GM12878 (cell line): Measurements from ENCODE around the gene ZNF280C. TPM values are rescaled to one million over a fixed set of nuclear protein-coding genes. Genes with fewer than 3 reads are reported as not detected.
"Not testable (repeated sequence)": the region's sequence is repeated elsewhere in the genome, so short reads cannot be mapped to it uniquely, and the experiment has no call there.

Experiments used
- ATAC-seq: fragments of 200-7000 bp; cut with Tn5 transposase; 3 replicates; pipeline ENCODE4 v1.9.1; 2020; ENCODE audit warnings: mild to moderate bottlenecking, moderate library complexity
- BruUV-seq: library from RNA; stranded (reverse); fragments of 400-500 nt; replicated peaks from 2 replicates; lab custom pipeline; 2021; lab: Mats Ljungman, UMichigan
- CTCF ChIA-PET: fragments of 300-600 bp; sonication (Branson Sonifier 250); formaldehyde crosslinking; extraction: SDS; loops from one replicate; lab custom pipeline; 2021; ENCODE audit warnings: inconsistent platforms; lab: Yijun Ruan, JAX
- POLR2A ChIA-PET: fragments of 350-600 bp; formaldehyde crosslinking; extraction: SDS; loops from one replicate; lab custom pipeline; 2021; ENCODE audit warnings: inconsistent platforms; lab: Charles Lee
- RAD21 ChIA-PET: fragments of 300-600 bp; sonication (Branson Sonifier 250); formaldehyde crosslinking; loops from one replicate; lab custom pipeline; 2023; ENCODE audit warnings: antibody characterized with exemption; ENCODE audit not compliant: unreplicated experiment; lab: Charles Lee
- SMC1A ChIA-PET: fragments of 300-600 bp; sonication (Branson Sonifier 250); formaldehyde crosslinking; loops from one replicate; lab custom pipeline; 2023; ENCODE audit not compliant: unreplicated experiment, uncharacterized antibody; lab: Charles Lee
- DNase-seq: peaks from one replicate; pipeline ENCODE4 v3.0.0-alpha.2; 2011; ENCODE audit warnings: low read depth, low spot score
- FAIRE-seq: peaks from 3 replicates; lab custom pipeline; 2011; peaks lifted over from hg19 to GRCh38; lab: Jason Lieb, UNC
- H2AFZ ChIP-seq: 2 replicates; pipeline ENCODE4 v1.6.0; 2011; ENCODE audit warnings: low read depth, low read length, control low read depth; ENCODE audit not compliant: control insufficient read depth
- H3K27ac ChIP-seq: 2 replicates; pipeline ENCODE4 v1.5.1; 2011; ENCODE audit warnings: control low read depth; ENCODE audit not compliant: control insufficient read depth, insufficient read depth
- H3K27me3 ChIP-seq, 2 experiments: replicated peaks in 1 of 2; 2 replicates each; pipeline versions ENCODE4 v1.6.0 to v1.6.1; 2011; ENCODE audit warnings: low read length in 1 of 2; ENCODE audit not compliant: control insufficient read depth in 2 of 2, insufficient read depth in 2 of 2
- H3K36me3 ChIP-seq, 2 experiments: 2 replicates each; pipeline ENCODE4 v1.5.1; 2011; ENCODE audit warnings: low read length in 1 of 2; ENCODE audit not compliant: control insufficient read depth in 2 of 2, insufficient read depth in 2 of 2
- H3K4me1 ChIP-seq: 2 replicates; pipeline ENCODE4 v1.6.1; 2011; ENCODE audit warnings: mild to moderate bottlenecking, low read length, moderate library complexity, mixed read lengths; ENCODE audit not compliant: control insufficient read depth, insufficient read depth
- H3K4me2 ChIP-seq: 2 replicates; pipeline ENCODE4 v1.6.0; 2011; ENCODE audit warnings: control low read depth; ENCODE audit not compliant: control insufficient read depth, insufficient read depth
- H3K4me3 ChIP-seq: fragments of 200-600 bp; sonication (generic); 2 replicates; pipeline ENCODE4 v1.5.1; 2016
- H3K79me2 ChIP-seq: 2 replicates; pipeline ENCODE4 v1.6.0; 2011; ENCODE audit warnings: low read length; ENCODE audit not compliant: control insufficient read depth, insufficient read depth
- H3K9ac ChIP-seq: 2 replicates; pipeline ENCODE4 v1.8.0; 2011; ENCODE audit warnings: low read length, control low read depth, mixed read lengths; ENCODE audit not compliant: control insufficient read depth, insufficient read depth
- H3K9me3 ChIP-seq: replicated peaks from 3 replicates; pipeline ENCODE4 v1.5.1; 2011; ENCODE audit warnings: mild to moderate bottlenecking, low read length; ENCODE audit not compliant: control insufficient read depth, insufficient read depth
- H4K20me1 ChIP-seq: 2 replicates; pipeline ENCODE4 v1.6.0; 2011; ENCODE audit not compliant: control insufficient read depth, insufficient read depth
- BRCA1 ChIP-seq: IDR thresholded peaks from 2 replicates; pipeline ENCODE4 v1.6.1; 2011; ENCODE audit warnings: low read depth, low read length, improper control_type of control experiment
- CHD1 ChIP-seq: IDR thresholded peaks from 2 replicates; pipeline ENCODE4 v1.6.1; 2012; ENCODE audit warnings: low read depth, low read length, improper control_type of control experiment
- ESRRA ChIP-seq: IDR thresholded peaks from 2 replicates; pipeline ENCODE4 v1.6.1; 2012; ENCODE audit warnings: mild to moderate bottlenecking, low read length, improper control_type of control experiment
- JUNB ChIP-seq: IDR thresholded peaks from 2 replicates; pipeline ENCODE4 v1.6.1; 2016; ENCODE audit warnings: antibody characterized with exemption, mild to moderate bottlenecking
- NKRF ChIP-seq: fragments of 450-650 bp; conservative IDR thresholded peaks from 2 replicates; pipeline ENCODE4 v1.6.1; 2017; ENCODE audit warnings: mild to moderate bottlenecking, moderate library complexity
- NR2F1 ChIP-seq: fragments of 450-650 bp; conservative IDR thresholded peaks from 2 replicates; pipeline ENCODE4 v1.6.1; 2017; ENCODE audit warnings: mild to moderate bottlenecking
- RAD51 ChIP-seq: fragments of 450-650 bp; IDR thresholded peaks from 2 replicates; pipeline ENCODE4 v1.6.1; 2016; ENCODE audit warnings: moderate library complexity, mild to moderate bottlenecking, inconsistent platforms
- RB1 ChIP-seq: fragments of 450-650 bp; formaldehyde crosslinking; IDR thresholded peaks from 2 replicates; pipeline ENCODE4 v1.6.1; 2017; ENCODE audit warnings: mild to moderate bottlenecking, borderline replicate concordance
- RELB ChIP-seq: fragments of 450-650 bp; IDR thresholded peaks from 2 replicates; pipeline ENCODE4 v1.6.1; 2017; ENCODE audit warnings: low read depth, mild to moderate bottlenecking, moderate library complexity
- SMC3 ChIP-seq: IDR thresholded peaks from 2 replicates; pipeline ENCODE4 v1.6.1; 2011; ENCODE audit warnings: low read length, improper control_type of control experiment, borderline replicate concordance
- SRF ChIP-seq, 2 experiments: IDR thresholded peaks; 2 replicates each; pipeline ENCODE4 v1.6.1; 2011; ENCODE audit warnings: low read depth in 2 of 2, low read length in 2 of 2, mild to moderate bottlenecking in 1 of 2, moderate library complexity in 1 of 2
- WGBS: methylation state at CpG from one replicate; pipeline ENCODE4 v1.1.6; 2016; ENCODE audit warnings: low lambda C conversion rate; ENCODE audit not compliant: insufficient replicate concordance, insufficient coverage; ENCODE audit errors: missing lambda C conversion rate; 5-methylcytosine and 5-hydroxymethylcytosine counted together
- in situ Hi-C: fragments of 300-500 bp; cut with MboI; formaldehyde crosslinking; loops from 9 replicates; pipeline ENCODE4 v1.14.3; 2018; ENCODE audit warnings: mixed read lengths
- intact Hi-C: fragments of 100-400 bp; cut with micrococcal nuclease; formaldehyde crosslinking; loops from one replicate; pipeline ENCODE4 v1.14.2; 2022; ENCODE audit not compliant: unreplicated experiment
- polyA plus RNA-seq, 11 experiments: library from polyadenylated mRNA; depleted of rRNA in 4 of 11; unstranded in 6 of 11; stranded (reverse) in 5 of 11; fragments of >200 nt; fragmentation: Nextera tagmentation in 4 of 11; fragmentation: Illumina TruSeq in 1 of 11; extraction: Ambion mirVana in 4 of 11; extraction: Trizol in 1 of 11; gene quantifications; 1 replicate in 1 of 11; 2 replicates in 10 of 11; pipeline versions ENCODE4 v1.2.1 to v1.2.3, GENCODE V29; 2011 to 2016; ENCODE audit warnings: inconsistent platforms in 2 of 11, missing spikeins in 2 of 11, low read depth in 1 of 11
- total RNA-seq, 4 experiments: library from RNA; depleted of rRNA in 3 of 4; stranded (reverse); fragments of >200 nt in 3 of 4; fragmentation: Illumina TruSeq in 1 of 4; extraction: Trizol in 1 of 4; gene quantifications; 2 replicates each; pipeline versions ENCODE4 v1.2.1 to v1.2.3, GENCODE V29; 2013 to 2021

Gene ZNF280C
- total and polyA plus RNA-seq, 10 of the 15 experiments (the other 5 are each of a cell fraction or from before 2014, with no cell fraction given) = 0.82 to 8.8 (median 5.7) TPM

- TF ChIP-seq RELB = no peak
These were observed 22.6 kb downstream of the ZNF280C start (continued) for GRCh38 chrX:130246084-130246483.

GRCh38 chrX:130245441-130245840, 23.3 kb downstream of the ZNF280C start:
- no peaks in the 10 kb centered on the region; a peak in 2 of 4 replicates for H3K36me3 ChIP-seq
- H3K79me2 ChIP-seq = no peaks in the 10 kb centered on the region
- TF ChIP-seq RAD51 (no peak), NKRF (no peak), BRCA1 (no peak), NR2F1 (no peak), RB1 (no peak), SRF (IDR thresholded peaks at IDR 0.05; ENCODE audit: low read depth in 2 of 2, low read length in 2 of 2) (no peak), SMC3 (no peak), ESRRA (no peak), JUNB (no peak), CHD1 (no peak)
- H3K9me3 ChIP-seq = no peaks in the 10 kb centered on the region
- no peaks in the 10 kb centered on the region for H3K4me1 ChIP-seq
- intact Hi-C loops (no loop called here), in situ Hi-C loops (no loop called here)
- no TSS peak for BruUV-seq
- no peak for DNase-seq
- no peak overlapping the region for H3K9ac ChIP-seq
- no peak overlapping the region for H2AFZ ChIP-seq
- H3K27ac ChIP-seq = no peak overlapping the region
- no peaks in the 10 kb centered on the region for H3K27me3 ChIP-seq
- ATAC-seq = no peak
- ChIA-PET RAD21 (no interaction called here), POLR2A (interaction anchor here (0.5 to 1.0 kb wide), 2 partner anchors 17 to 60 kb away, joined by 3 read pairs; no protein-coding TSS in a partner anchor), CTCF (interaction anchor here (0.7 kb wide), 1 partner anchor 657 kb away, joined by 3 read pairs; the partner anchor contains the start of gene ENOX2), SMC1A (no interaction called here)
- H3K4me3 ChIP-seq = no peak overlapping the region
- no peak for FAIRE-seq
- no peak overlapping the region for H3K4me2 ChIP-seq
- H4K20me1 ChIP-seq = no peaks in the 10 kb centered on the region

- ATAC-seq, H3K4me3 ChIP-seq, BruUV-seq, FAIRE-seq, intact Hi-C loops, H3K79me2 ChIP-seq, H3K27ac ChIP-seq, DNase-seq, H4K20me1 ChIP-seq, H3K27me3 ChIP-seq, H2AFZ ChIP-seq, H3K9ac ChIP-seq, RAD21 ChIA-PET, H3K9me3 ChIP-seq, H3K36me3 ChIP-seq, in situ Hi-C loops, H3K4me2 ChIP-seq, H3K4me1 ChIP-seq: not testable (repeated sequence)
- 60% methylated on average over 4 of the region's 4 CpGs for WGBS
- POLR2A ChIA-PET = interaction anchor here (0.5 to 0.6 kb wide), 3 partner anchors 13 to 90 kb away, joined by 3 to 8 read pairs (median 3); no protein-coding TSS in a partner anchor
- CTCF ChIA-PET = interaction anchor here (0.9 kb wide), 1 partner anchor 13 kb away, joined by 3 read pairs; no protein-coding TSS in a partner anchor
- SMC1A ChIA-PET = interaction anchor here (0.7 kb wide), 1 partner anchor 172 kb away, joined by 3 read pairs; no protein-coding TSS in a partner anchor
These were observed 37.5 kb downstream of the ZNF280C start for GRCh38 chrX:130231184-130231583.
